Activated CD8-positive, alpha-beta T cell treated with anti-CD3 and anti-CD28 coated beads for 36 hours (primary cell): ENCODE measurements around the gene ZNF236. TPM values are rescaled to one million over a fixed set of nuclear protein-coding genes. Genes with fewer than 3 reads are reported as not detected.

Experiments used
- ATAC-seq: fragments of 200-7000 bp; cut with Tn5 transposase; one replicate; pipeline ENCODE4 v1.10.0; 2021; ENCODE audit warnings: mild to moderate bottlenecking, moderate library complexity
- CTCF ChIA-PET: fragments of 350-600 bp; sonication (Branson Sonifier 250); formaldehyde crosslinking; loops from one replicate; lab custom pipeline; 2021; ENCODE audit warnings: antibody characterized with exemption; lab: Charles Lee
- POLR2A ChIA-PET: fragments of 350-600 bp; sonication (Branson Sonifier 250); formaldehyde crosslinking; loops from one replicate; lab custom pipeline; 2021; ENCODE audit warnings: antibody characterized with exemption; lab: Charles Lee
- DNase-seq: peaks from one replicate; pipeline ENCODE4 v3.0.0-alpha.2; 2020
- H3K27ac Mint-ChIP-seq: one replicate; pipeline ENCODE4 v1.8.0; 2021; ENCODE audit warnings: mild to moderate bottlenecking, mixed read lengths
- H3K27me3 Mint-ChIP-seq: one replicate; pipeline ENCODE4 v1.8.0; 2021; ENCODE audit warnings: mixed read lengths
- H3K36me3 Mint-ChIP-seq: one replicate; pipeline ENCODE4 v1.8.0; 2021; ENCODE audit warnings: low read depth, mixed read lengths
- H3K4me1 Mint-ChIP-seq: one replicate; pipeline ENCODE4 v1.8.0; 2021; ENCODE audit warnings: low read depth, mixed read lengths
- H3K4me3 Mint-ChIP-seq: one replicate; pipeline ENCODE4 v1.8.0; 2021; ENCODE audit warnings: mild to moderate bottlenecking, moderate library complexity, mixed read lengths
- H3K9me3 Mint-ChIP-seq: one replicate; pipeline ENCODE4 v1.8.0; 2021; ENCODE audit warnings: mixed read lengths
- CTCF ChIP-seq: fragments of 200-600 bp; IDR thresholded peaks from one replicate; pipeline ENCODE4 v1.8.0; 2022; ENCODE audit warnings: antibody characterized with exemption, mild to moderate bottlenecking
- intact Hi-C: fragments of 100-400 bp; cut with micrococcal nuclease; formaldehyde crosslinking; loops from one replicate; pipeline ENCODE4 v1.10.0; 2022
- total RNA-seq, 2 experiments: library from RNA; stranded (reverse); gene quantifications; one replicate each; pipeline ENCODE4 v1.2.3, GENCODE V29; 2021

The ZNF236 gene
- total RNA-seq, 2 experiments from 2014 or later = 12.7 to 15.2 TPM

- H3K9me3 Mint-ChIP-seq = no peaks in the 10 kb centered on the region
- CTCF ChIA-PET = interaction anchor here (0.9 kb wide), 1 partner anchor 28 kb away, joined by 3 read pairs; no protein-coding TSS in a partner anchor
- no peak for ATAC-seq
- no peak for DNase-seq
- TF ChIP-seq CTCF = no peak
- H3K4me1 Mint-ChIP-seq = no peaks in the 10 kb centered on the region
- no peak overlapping the region for H3K27ac Mint-ChIP-seq
- intact Hi-C loops = no loop called here
- no peak overlapping the region for H3K4me3 Mint-ChIP-seq
- H3K36me3 Mint-ChIP-seq = peaks cover 36% of the 10 kb centered on the region
- no peaks in the 10 kb centered on the region for H3K27me3 Mint-ChIP-seq
- POLR2A ChIA-PET = interaction anchor here (0.7 kb wide), 1 partner anchor 98 kb away, joined by 3 read pairs; no protein-coding TSS in a partner anchor
Observed at GRCh38 chr18:76955524-76956170, 133.3 kb downstream of the ZNF236 start.

GRCh38 chr18:76956648-76957047 is 134.3 kb downstream of the ZNF236 start:
- ChIA-PET POLR2A (no interaction called here), CTCF (no interaction called here)
- no peak for TF ChIP-seq CTCF
- Mint-ChIP-seq H3K4me1 (no peaks in the 10 kb centered on the region), H3K4me3 (no peak overlapping the region), H3K27ac (no peak overlapping the region), H3K27me3 (no peaks in the 10 kb centered on the region), H3K9me3 (no peaks in the 10 kb centered on the region), H3K36me3 (peaks cover 38% of the 10 kb centered on the region)
- ATAC-seq = no peak
- intact Hi-C loops = no loop called here
- no peak for DNase-seq

- intact Hi-C loops = no loop called here
- ChIA-PET CTCF (interaction anchor here (0.8 to 1.2 kb wide), 3 partner anchors 12 to 156 kb away, joined by 3 to 6 read pairs (median 3); no protein-coding TSS in a partner anchor), POLR2A (no interaction called here)
- DNase-seq (no peak), ATAC-seq (no peak)
- Mint-ChIP-seq H3K4me1 (peaks cover under 1% of the 10 kb centered on the region), H3K27me3 (no peaks in the 10 kb centered on the region), H3K4me3 (no peak overlapping the region), H3K36me3 (peaks cover 46% of the 10 kb centered on the region), H3K9me3 (no peaks in the 10 kb centered on the region), H3K27ac (no peak overlapping the region)
- no peak for TF ChIP-seq CTCF
Observed at GRCh38 chr18:76957384-76958355, 135.3 kb downstream of the ZNF236 start.

- H3K27me3 Mint-ChIP-seq = no peaks in the 10 kb centered on the region
- H3K4me1 Mint-ChIP-seq = peaks cover 12% of the 10 kb centered on the region
- H3K4me3 Mint-ChIP-seq = no peak overlapping the region
- peaks cover 56% of the 10 kb centered on the region for H3K36me3 Mint-ChIP-seq
- DNase-seq = no peak
- ChIA-PET POLR2A (interaction anchor here (1.5 kb wide), 1 partner anchor 24 kb away, joined by 3 read pairs; no protein-coding TSS in a partner anchor), CTCF (interaction anchor here (1.0 to 1.2 kb wide), 2 partner anchors 155 to 157 kb away, joined by 4 to 6 read pairs; no protein-coding TSS in a partner anchor)
- H3K27ac Mint-ChIP-seq = no peak overlapping the region
- TF ChIP-seq CTCF = no peak
- intact Hi-C loops = no loop called here
- no peaks in the 10 kb centered on the region for H3K9me3 Mint-ChIP-seq
- no peak for ATAC-seq
Observed at GRCh38 chr18:76958692-76959341, 136.5 kb downstream of the ZNF236 start.
